Heart left ventricle (tissue), 13 donors: Measurements from ENCODE around the gene SNX8.

Experiments used
- CTCF ChIP-seq, 12 donors: fragments of 200-600 bp; sonication (generic) in 4 of 12; IDR thresholded peaks; one replicate each; pipeline versions ENCODE4 v1.5.0 to v1.8.0; 2018 to 2022; ENCODE audit warnings: antibody characterized with exemption in 12 of 12, mild to moderate bottlenecking in 5 of 12
- POLR2A ChIP-seq, 2 donors: fragments of 450-650 bp; IDR thresholded peaks; one replicate each; pipeline ENCODE4 v1.6.1; 2017; ENCODE audit warnings: antibody characterized with exemption in 2 of 2, mild to moderate bottlenecking in 2 of 2, moderate library complexity in 2 of 2
- donor health status: ischemic (EF 13 %, LVEDD 7.1; RV severe dilation, severe dysfunction).
- donor health status: DM: no; HTN: yes; CAD: no.
- donor health status: DM: no; HTN: no; CAD: no.
- donor health status: ischemic (EF 25% LVEDD 6.9; RV normal size, moderate dysfunction).
- donor health status: ischemic (EF 25% LVEDD 5.7; RV mildly dilated, moderate dysfunction).
- donor health status: ischemic (EF 35%, LVEDD 5.7; RV mildly dilated, moderate dysfunction).
- donor health status: nonischemic (EF 11% LVEDD 7.7; RV severe dilation, severe dysfunction).
- donor health status: DM: yes; HTN: yes; CAD: no.
- donor health status: PGD.
- donor health status: ischemic (EF 29% LVEDD 5.4; RV normal size, mild dysfunction).
- donor health status: nonischemic (EF 23%, LVEDD 6.1; RV moderate dilation, normal function).

GRCh38 chr7:2354939-2355704 lies 40.9 kb upstream of the SNX8 start:
- TF ChIP-seq CTCF (IDR thresholded peaks at IDR 0.05) = no peak
- no peak for TF ChIP-seq POLR2A (IDR thresholded peaks at IDR 0.05)
